GM13976 (cell line): Measurements from ENCODE around the gene PEAK1.
"Not testable (repeated sequence)": the region's sequence is repeated elsewhere in the genome, so short reads cannot be mapped to it uniquely, and the experiment has no call there.

Source experiments
- DNase-seq: peaks from one replicate; pipeline ENCODE4 v3.0.0; 2012; ENCODE audit warnings: low spot score
- CTCF ChIP-seq: IDR thresholded peaks from 2 replicates; pipeline ENCODE4 v1.5.1; 2012; ENCODE audit warnings: borderline replicate concordance, mild to moderate bottlenecking; ENCODE audit not compliant: insufficient read depth; ENCODE audit errors: extremely low read depth, missing control alignments, control extremely low read depth
- in situ Hi-C: fragments of 300-500 bp; cut with MboI; formaldehyde crosslinking; loops from one replicate; pipeline ENCODE4 v1.12.0; 2022; ENCODE audit warnings: low sequenced_read_pairs, mixed read lengths, inconsistent platforms; ENCODE audit not compliant: unreplicated experiment

The PEAK1 gene

GRCh38 chr15:77406846-77407245 is 13.1 kb downstream of the PEAK1 start:
- no peak for DNase-seq
- in situ Hi-C loops, result no loop called here
- no peak for TF ChIP-seq CTCF

GRCh38 chr15:77406173-77406759 is 13.6 kb downstream of the PEAK1 start:
- in situ Hi-C loops, DNase-seq: not testable (repeated sequence)

- no peak for TF ChIP-seq CTCF
- peak; percentile 38 for DNase-seq
- in situ Hi-C loops, result no loop called here
Measured at GRCh38 chr15:77402740-77403379, 17.0 kb downstream of the PEAK1 start.

GRCh38 chr15:77400258-77400657 is 19.6 kb downstream of the PEAK1 start:
- TF ChIP-seq CTCF, result no peak
- DNase-seq, result no peak
- in situ Hi-C loops, result no loop called here

GRCh38 chr15:77398927-77399326 is 21.0 kb downstream of the PEAK1 start:
- no peak for TF ChIP-seq CTCF
- no peak for DNase-seq
- in situ Hi-C loops, result no loop called here

GRCh38 chr15:77396692-77397091 is 23.2 kb downstream of the PEAK1 start:
- no peak for TF ChIP-seq CTCF
- in situ Hi-C loops, result no loop called here
- no peak for DNase-seq

- no peak for DNase-seq
- TF ChIP-seq CTCF, result no peak
- in situ Hi-C loops, result no loop called here
Measured at GRCh38 chr15:77395013-77395774, 24.7 kb downstream of the PEAK1 start.
